NCI-H82 treated with DMSO at 0.1 percent for 48 hours (cell line): ENCODE results near the gene ZNF280B.
A peak's percentile ranks its signal among the peaks of the same experiment; 100 is the strongest.
"Not testable (repeated sequence)": the region's sequence is repeated elsewhere in the genome, so short reads cannot be mapped to it uniquely, and the experiment has no call there.

Experiments
- DNase-seq: peaks from one replicate; lab custom pipeline; 2025; ENCODE audit not compliant: unreplicated experiment; lab: John Stamatoyannopoulos, UW

The ZNF280B gene

DNA sequence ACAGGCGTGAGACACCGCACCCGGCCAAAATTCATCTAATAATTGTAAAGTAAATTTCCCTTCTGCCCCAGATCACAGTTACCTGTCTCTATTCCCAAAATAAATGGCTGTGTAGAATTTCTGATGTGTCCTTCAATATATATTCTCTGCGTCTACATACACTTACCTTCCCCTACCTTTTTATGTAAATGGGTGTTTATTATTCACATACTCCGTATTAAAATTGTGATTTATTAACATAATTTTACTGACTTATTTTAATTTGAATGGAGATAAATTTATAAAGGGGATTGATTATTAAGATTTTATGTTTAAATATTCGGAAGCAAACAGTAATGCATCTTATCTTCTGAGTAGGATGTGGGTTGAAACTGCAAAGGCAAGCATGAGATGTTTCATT lies 28.0 kb upstream of the ZNF280B start:
- DNase-seq, result no peak

DNA sequence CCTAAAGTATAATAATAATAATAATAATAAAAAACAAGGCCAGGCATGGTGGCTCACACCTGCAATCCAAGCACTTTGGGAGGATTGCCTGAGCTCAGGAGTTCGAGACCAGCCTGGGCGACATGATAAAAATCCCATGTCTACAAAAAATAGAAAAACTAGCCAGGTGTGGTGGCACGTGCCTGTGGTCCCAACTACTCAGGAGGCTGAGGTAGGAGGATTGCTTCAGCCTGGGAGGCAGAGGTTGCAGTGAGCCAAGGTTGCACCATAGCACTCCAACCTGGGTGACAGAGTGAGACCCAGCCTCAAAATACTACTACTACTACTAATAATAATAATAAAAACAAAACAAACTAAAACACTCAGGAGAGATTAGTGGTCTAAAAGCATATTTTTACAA lies 27.1 kb upstream of the ZNF280B start:
- DNase-seq, result no peak

DNA sequence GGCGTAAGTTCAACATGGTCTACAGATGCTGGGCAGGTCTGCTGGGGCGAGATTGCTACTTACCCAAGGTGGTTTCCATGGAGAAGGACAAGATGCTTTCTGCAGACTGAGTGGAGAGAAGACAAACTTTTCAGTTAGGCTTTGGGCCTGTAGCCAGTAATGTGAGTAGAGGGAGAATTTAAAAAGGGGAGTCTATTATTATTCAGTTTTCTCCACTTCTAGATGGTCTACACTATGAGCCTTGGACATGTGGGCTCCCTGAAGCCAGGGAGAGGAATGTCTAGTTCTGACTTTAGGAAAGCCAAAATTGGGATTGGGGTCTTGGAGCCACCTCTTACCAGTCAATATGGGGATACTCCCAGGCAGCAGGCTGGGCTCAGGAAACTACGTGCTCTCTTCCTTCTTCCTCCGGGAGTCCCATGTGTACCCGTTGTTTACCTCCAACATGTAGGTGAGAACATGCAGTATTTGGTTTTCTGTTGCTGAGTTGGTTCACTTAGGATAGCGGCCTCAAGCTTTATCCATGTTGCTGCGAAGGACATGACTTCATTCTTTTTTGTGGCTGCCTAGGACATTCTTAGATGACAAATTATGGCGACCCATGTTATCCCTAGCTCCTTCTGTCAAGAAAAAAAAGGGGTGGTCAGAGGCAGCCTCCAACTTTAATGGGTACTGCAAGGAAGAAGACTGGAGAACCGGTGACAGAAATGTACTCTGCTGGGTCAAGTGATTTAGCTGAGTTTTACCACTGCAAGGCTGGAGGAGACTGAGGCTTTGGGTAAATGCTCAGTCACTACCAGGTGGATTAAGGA lies 26.3 kb upstream of the ZNF280B start:
- DNase-seq, result no peak

DNA sequence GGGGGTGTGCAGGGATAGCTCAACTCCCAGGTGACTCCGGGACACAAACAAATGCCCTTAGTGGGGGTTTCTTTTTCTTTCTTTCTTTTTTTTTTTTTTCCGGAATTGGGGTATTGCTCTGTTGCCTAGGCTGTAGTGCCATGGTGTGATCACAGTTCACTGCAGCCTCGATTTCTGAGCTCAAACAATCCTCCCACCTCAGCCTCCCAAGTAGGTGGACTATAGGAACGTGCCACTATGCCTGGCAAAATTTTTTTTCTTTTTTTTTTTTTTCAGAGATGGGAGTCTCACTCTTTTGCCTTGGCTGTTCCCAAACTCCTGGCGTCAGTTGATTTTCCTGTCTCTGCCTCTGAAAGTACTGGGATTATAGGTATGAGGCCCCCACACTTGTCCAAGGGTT lies 25.3 kb upstream of the ZNF280B start:
- no peak for DNase-seq

DNA sequence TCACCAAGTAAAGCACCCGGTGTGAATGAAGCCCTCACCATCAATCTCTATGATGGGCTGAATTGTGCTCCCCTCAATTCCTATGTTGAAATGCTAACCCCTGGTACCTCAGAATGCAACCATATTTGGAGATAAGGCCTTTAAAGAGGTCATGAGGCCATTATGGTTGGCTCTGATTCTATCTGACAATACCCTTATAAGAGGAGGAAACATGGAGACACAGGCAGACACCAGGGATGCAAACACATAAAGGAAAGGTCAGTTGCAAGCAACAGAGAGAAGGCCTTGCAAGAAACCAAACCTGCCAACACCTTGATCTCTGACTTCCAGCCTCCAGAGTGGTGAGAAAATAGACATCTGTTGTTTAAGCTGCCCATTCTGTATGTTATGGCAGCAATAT lies 24.9 kb upstream of the ZNF280B start:
- no peak for DNase-seq

DNA sequence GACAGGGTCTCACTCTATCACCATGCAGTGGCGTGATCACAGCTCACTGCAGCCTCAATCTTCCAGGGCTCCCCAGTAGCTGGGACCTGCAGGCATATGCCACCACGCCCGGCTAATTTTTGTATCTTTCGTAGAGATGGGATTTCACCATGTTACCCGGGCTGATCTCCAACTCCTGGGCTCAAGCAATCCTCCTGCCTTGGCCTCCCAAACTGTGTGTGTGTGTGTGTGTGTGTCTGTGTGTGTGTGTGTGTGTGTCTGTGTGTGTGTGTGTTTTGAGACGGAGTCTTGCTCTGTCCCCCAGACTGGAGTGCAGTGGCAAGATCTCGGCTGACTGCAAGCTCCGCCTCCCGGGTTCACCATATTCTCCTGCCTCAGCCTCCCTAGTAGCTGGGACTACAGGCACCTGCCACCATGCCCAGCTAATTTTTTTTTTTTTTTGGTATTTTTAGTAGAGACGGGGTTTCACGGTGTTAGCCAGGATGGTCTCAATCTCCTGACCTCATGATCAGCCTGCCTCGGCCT lies 24.1 kb upstream of the ZNF280B start:
- DNase-seq, result not testable (repeated sequence)

DNA sequence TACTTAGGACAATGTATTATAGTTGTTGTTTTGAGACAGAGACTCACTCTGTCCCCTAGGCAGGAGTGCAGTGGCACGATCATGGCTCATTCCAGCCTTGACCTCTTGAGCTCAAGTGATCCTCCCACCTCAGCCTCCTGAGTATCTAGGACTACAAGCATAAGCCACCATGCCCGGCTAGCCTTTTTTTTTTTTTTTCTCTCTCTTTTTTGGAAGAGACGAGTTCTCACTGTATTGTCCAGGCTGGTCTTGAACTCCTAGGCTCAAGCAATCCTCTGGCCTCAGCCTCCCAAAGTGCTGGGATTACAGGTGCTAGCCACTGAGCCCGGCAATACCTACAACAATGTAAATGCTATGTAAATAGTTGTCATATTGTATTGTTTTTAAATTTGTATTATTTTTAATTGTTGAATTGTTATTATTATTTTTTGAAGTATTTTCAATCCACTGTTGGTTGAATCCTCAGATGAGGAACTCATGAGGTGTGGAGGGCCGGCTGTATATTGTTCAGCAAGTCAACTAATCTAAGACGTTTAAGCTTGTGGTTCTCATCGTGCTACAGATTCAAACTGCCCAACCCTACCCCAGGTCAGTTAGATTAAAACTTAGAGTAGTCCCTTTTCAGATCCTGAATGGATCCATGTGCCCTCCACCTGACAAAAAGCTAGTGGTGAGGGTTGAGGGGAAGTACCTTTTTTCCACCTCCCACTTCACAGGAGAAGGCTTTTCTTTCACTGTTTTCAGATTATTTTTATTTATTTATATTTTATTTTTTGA lies 23.4 kb upstream of the ZNF280B start:
- DNase-seq, result no peak

DNA sequence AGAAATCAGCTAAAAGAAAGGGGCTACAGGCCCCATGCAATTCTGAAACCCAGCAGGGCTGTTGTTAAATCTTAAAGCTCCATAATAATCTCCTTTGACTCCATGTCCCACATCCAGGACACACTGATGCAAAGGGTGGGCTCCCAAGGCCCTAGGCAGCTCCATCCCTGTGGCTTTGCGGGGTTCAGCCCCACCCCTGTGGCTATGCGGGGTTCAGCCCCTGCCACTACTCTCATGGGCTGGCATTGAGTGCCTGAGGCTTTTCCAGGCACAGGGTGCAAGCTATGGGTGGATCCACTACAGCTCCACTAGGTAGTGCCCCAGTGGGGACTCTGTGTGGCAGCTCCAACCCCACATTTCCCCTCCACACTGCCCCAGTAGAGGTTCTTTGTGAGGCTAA lies 20.2 kb upstream of the ZNF280B start:
- no peak for DNase-seq

DNA sequence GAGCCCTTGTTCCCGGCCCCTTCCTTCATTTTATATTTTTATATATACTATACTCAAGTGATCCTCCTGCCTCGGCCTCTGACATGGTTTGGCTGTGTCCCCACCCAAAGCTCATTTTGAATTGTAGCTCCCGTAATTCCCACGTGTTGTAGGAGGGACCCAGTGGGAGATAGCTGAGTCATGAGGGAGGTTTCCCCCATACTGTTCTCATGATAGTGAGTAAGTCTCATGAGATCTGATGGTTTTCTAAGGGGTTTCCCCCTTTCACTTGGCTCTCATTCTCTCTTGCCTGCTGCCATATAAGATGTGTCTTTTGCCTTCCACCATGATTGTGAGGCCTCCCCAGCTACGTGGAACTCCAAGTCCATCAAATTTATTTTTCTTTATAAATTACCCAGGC lies 18.8 kb upstream of the ZNF280B start:
- no peak for DNase-seq

DNA sequence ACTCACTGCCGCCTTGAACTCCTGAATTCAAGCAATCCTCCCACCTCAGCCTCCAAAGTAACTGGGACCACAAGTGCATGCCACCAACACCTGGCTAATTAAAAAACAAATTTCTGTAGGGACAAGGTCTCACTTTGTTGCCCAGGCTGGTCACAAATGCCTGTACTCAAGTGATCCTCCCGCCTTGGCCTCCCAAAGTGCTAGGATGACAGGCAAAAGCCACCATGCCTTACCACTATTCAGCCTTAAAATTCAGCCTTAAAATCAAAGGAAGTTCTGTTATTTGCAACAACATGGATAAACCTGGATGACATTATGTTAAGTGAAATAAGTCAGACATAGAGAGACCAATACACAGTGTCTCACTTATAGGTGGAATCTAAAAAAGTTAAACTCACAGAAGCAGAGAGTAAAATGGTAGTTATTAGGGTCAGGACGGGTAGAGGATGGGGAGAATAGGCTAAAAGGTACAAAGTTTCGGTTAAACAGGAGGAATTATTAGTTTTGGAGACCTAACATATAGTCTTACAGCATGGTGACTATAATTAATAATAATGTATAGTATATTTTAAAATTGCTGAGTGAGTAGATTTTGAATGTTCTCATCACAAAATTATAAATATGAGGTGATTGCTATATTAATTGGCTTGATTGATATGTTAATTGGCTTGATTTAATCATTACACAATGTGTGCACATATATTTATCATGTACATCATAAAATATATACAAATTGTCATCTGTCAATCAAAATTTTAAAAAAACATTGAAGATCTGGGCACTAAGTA lies 17.8 kb upstream of the ZNF280B start:
- no peak for DNase-seq

DNA sequence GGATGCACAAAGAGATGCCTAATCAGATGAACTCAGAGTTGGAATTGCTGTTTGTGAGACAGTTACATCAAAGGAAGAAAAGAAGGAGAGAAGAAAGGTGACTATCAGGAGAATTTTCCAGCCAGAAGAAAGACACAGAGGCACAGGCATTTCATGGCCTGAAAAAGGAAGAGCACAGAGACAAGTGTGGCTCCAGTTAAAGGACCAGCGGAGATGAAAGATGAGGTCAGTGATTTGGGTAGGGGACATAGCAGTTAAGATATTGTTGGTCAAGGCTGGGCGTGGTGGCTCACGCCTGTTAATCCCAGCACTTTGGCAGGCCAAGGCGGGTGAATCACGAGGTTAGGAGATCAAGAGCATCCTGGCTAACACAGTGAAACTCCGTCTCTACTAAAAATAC lies 15.0 kb upstream of the ZNF280B start:
- no peak for DNase-seq

DNA sequence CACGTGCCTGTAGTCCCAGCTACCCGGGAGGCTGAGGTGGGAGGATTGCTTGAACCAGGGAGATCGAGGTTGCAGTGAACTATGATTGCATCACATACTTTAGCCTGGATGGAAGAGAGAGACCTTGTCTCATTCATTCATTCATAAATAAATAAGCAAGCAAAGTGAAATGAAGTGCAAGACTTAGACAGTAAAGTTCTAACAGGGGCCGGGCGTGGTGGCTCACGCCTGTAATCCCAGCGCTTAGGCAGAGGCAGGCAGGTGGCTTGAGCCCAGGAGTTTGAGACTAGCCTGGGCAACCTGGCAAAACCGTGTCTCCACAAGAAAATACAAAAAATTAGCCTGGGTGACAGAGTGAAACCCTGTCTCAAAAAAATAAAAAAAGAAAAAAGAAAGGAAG lies 13.1 kb upstream of the ZNF280B start:
- DNase-seq, result no peak

DNA sequence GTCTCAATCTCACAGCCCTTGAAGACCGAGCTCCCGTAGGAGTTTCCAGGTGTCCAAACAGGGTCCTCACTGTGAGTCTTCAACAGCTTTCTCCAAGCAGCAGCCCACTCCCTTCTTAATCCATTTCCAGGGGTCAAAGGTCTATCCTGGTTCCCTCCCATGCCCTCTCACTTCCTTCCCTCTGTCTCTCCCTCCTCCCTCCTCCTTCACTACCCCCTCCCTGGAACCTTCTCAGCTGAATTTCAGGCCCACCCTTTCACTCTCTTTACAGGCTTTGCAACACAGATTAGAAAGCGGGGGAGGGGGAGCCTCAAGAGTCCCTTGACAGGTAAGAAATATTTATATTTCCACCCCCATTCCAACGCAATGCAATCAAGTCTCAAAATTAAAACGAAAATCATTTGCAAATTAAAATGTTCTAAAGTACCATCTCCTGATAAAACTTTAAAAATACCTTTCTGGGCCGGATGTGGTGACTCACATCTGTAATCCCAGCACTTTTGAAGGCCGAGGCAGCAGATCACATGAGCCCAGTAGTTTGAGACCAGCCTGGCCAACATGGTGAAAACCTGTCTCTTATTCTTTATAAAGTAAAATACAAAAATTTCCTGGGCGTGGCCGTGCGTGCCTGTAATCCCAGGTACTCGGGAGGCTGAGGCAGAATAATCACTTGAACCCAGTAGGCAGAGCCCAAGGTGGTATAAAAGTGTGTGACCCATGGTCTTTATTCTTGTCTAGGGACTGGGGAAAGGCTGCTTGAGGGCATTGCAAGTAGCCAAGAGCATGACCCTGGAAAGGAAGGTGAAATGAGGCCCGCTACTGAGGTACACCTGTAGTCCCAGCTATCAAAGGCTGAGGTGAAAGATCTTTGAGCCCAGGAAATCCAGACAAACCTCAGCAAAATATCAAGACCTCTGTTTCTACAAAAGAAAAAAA lies 12.4 kb upstream of the ZNF280B start:
- no peak for DNase-seq

DNA sequence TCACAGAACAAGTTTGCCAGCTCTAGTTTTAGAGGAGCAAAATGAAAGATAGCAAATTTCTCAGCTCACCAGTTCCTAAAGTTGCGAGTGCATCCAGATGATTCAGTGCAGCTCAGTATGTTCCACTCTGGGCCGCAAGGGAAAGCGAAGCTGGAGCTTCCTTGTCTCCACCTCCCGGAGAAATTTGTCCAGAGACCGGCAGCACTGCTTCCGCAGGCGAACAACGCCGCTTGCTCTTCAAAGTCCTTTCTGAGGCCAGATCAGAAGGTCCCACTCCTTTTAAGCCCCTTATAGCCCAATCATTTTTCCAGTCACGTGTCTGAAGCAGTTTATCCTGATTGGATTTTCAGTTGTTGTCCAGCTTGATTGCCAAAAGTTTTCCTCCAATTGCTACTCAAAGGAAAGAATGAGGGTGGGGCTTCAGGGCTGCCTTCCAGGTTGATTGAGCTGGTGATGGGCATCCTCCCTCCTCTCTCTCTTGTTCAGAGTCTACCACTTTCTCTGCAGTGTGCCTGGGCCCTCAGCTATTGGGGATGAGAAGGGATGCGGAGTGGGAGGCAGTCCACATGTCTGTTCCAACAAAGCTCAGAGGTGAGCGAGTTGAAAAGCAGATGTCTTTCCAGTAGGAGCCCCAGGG lies 11.6 kb upstream of the ZNF280B start, which contains the start of gene ZNF280A:
Gene ZNF280A (minus strand): TSS at position 251 of the 637 bp plus-strand sequence. CDS start 4,640 bp downstream, outside the sequence.
- DNase-seq, result peak; percentile 44

DNA sequence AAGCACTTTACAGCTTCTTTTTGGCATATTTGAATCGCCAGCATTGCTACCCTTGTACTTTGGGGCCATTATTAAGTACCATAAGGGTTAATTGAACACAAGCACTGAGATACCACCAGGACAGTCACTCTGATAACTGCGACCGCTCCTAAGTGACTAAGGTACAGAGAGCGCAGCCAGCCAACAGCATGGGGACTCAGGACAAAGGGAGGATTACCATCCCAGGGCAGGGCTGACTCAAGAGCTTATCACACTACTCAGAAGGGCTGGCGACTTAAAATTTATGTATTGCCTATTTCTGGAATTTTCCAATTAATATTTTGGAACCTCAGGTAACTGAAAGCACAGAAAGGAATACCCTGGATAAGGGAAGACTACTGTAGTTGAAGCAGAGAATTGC lies 11.0 kb upstream of the ZNF280B start:
- peak; percentile 2 for DNase-seq

DNA sequence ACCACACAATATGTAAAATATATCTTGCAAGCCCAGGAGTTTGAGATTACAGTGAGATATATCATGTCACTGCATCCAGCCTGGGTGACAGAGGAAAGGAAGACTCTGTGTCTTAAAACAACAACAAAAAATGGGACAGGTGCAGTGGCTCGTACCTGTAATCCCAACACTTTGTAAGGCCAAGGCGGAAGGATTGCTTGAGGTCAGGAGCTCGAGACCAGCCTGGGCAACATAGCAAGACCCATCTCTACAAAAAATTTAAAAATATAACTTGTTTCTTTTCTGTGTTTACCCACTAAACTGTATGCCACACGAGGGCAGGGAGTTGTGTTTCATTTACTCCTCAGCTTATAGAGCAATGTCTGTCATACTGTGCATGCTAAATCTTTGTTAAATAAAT lies 8.4 kb upstream of the ZNF280B start:
- DNase-seq, result no peak

DNA sequence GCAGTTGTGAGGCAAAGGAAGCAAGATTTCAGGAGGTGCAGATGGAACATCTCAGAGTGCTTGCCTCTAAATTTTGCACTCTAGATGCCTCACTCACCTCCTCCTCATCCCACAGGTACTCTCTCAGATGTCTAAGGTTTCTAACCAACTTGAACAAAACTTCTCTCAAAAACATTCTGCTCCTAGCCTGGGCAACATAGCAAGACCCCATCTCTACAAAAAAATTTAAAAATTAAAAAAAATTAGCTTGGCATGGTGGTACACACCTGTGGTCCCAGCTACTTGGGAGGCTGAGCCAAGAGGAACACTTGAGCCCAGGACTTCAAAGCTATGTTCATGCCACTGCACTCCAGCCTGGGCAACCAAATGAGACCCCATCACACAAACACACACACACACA lies 7.3 kb upstream of the ZNF280B start:
- DNase-seq, result no peak

DNA sequence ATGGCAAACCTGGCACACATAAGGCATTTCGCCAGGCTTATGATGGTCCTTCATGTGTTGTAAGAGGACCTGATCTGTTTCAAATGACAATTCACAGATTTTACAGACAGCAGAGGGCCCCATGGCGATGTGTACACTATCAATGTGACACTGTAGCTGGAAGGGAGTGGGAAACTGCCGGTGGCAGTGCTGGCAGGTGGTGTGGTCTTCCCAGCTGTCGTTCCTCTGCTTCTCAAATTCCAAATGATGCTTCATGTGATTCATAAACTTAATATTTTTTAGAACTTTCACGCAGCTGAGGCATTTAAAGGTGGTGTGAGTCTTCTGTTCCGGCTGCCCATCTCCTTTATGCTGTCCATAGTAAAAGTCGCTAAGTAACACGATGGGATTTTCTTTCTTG lies 5.9 kb upstream of the ZNF280B start:
- not testable (repeated sequence) for DNase-seq

DNA sequence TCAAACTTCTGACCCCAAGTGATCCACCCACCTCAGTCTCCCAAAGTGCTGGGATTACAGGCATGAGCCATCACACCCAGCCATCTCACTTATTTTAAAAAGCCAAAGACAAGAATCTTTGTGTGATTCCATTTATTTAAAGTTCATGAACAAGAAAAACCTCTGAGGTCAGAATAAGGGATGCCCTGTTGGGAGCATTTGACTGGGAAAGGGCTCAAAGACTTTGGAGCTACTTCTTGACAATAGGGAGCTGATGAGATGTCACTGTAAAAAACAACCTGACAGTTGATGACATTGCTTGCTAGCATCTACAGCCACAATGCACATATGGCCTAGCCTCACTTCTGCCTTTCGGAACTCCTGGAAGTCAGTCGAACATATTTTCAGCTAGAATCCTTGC lies 5.1 kb upstream of the ZNF280B start:
- DNase-seq, result no peak

DNA sequence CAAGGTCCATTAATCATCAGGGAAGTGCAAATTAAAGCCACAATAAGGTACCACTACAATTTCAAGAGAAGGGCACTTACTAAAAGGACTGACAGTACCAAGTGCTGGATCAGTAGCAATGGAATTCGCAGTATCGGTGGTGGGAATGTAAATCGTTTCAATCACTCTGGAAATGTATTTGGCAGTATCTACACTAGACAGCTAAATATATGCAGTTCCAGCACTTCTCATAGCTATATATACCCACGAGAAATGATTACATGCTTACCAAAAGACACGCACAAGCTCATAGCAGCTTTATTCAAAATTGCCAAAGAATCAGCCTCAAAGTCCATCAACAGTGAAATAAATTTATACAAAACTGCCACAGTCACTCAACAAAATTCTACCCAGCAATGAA lies 4.4 kb upstream of the ZNF280B start:
- DNase-seq, result no peak
